Measurements from ENCODE around the gene ESPL1.

ESPL1 gene

DNA sequence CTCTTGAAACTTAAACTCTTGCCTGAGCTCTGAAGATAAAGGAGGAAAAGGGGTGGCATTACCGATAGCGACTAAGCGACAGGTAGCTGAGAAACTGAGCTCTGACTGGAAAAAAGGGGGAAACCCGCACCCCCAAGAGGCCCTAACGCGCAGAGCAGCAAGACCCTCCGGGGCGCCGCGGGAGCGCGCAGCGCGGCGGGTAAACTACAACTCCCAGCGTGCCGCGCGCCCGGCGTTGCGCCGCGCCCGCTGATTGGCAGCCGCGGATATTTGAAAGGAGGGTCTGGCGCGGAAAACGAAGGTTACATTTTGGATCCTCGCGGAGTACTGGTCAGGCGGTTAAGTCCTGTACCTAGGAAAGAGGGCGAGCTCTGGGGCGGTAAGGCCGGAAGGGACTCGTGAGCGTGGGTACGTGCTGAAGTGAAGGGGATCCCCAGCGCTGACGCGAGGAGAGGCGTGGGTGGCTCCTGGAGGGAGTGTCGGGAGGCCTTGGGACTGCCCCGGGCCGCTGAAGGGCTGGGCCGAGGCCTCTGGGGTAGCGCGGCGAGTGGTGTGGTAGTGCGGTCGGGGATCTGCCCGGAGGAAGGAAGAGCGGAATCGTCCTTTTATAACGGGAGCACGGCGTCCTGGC is at the start of gene ESPL1:
ESPL1 (plus strand) TSS at position 301 of the 631 bp plus-strand sequence. CDS start 468 bp downstream, outside the sequence.
- DNase-seq: peak; percentile 54 to 81

DNA sequence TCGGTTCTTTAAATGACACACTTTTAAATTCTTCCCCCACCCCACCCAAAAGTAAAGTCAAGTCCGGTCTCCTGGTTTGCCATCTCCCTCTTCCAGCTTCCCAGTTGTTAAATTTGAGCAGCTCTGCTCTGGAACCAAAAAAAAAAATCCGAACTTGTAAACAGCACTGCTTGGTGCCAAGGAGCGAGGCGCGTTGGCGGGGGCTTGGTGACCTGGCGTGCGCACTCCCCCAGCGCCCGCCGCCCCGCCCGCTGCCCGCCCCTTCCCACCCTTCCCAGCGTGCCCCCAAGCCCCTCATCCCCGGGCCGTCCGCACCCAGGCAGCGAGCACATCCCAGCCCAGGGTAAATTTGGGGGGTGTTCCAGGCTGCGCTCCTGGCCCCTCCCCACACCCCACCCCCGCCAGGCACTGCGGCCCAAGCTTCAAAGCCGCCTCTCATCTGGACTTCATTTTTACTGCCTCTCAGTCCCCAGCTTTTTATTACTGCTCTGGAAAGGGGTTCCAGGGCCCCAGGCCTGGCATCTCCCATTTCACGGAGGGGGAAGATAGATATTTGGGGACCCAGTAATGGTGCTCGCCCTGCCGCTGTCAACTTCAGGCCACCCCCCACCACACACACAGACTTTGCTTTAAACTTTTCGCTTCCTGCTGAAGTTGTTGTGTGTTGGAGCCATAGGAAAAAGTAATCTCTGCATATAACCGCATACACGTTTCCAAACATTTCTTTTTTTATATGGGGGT is 49.4 kb upstream of the ESPL1 start:
- no peak for DNase-seq

DNA sequence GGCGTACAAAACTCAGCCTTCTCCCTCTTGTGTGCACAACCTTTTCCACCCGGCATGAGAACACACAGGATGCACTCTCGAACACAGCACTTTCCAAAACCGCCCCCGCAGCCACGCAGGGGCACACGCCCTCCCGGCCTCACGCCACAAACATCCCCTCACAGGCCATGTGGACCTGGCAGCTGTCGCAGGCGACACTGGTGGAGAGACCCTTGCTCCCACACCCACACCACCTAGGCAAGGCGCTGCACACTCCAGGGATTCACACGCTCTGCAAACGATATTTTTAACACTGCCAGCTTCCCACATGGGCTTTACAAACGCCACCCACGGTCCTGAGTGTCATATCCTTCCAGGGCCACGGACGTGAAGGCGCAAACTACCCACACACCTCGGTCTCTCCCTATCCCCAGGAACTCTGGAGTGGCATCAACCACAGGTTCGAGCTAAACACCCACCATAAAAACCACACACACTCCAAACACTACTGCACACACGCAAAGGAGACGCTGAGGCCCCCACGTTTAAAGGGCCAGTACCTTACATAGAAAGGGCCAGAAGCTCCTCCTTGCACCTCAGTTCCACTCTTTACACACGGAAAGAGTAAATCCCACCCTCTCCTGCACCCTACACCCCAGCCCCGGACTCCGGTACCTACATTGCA is 48.7 kb upstream of the ESPL1 start:
- no peak for DNase-seq

DNA sequence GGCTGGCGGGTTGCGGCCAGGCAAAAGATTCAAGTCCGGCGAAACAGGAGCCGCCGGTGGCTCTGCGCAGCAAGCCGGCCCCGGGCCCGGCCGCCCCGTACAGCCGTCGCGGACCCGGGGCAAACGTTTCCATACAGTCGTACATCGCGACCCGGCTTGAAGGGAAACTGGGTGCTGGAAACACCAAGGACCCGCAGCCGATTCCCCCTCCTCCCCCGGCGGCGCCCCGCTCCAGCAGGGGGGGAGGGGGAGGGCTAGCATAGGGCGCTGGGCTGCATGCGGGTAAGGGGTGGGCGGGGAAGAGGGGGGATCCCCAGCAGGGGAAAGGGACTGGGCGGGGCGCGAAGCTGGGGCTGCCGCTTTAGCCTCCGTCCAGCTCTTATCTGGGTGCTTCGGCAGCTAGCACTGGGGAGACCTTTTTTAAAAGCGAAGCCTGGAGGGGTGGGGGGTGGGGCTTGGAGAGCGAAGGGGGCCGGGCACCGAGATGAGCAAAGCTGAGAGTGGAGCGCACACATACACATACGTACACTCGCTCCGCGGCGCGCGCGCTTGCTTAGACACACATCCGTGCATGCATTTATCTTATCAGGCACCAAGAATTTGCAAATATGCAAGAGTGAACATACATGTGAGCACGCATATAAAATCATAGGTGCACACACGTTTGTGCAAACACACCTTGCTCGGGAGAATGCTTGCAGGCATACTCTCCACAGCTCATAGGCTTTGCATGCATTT is 48.0 kb upstream of the ESPL1 start:
- DNase-seq: peak; percentile 24 to 25

DNA sequence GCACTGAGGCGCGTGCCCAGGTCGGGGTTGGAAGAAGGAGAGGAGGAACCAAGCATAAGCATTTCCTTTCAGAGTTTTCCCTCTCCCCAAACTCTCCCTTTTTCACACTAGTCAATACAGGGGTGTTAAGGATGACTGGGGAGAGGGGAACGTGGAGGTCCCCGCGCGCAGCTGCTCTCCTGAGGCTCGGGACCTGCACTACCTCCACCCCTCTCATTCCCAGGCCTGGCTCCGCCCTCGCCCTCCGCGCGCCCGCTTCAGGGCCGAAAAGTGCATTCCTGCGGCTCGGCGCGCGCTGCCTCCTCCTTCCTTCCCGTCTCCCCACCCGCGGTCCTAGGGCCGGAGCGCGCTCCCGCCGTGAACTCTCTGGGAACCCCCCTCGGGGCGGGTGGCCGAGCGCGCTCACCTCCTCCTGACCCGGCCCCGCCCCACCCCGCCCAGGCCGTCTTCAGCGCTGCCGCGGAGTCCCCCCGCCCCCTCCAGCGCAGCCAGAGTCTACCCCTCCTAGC is 47.4 kb upstream of the ESPL1 start:
- DNase-seq: peak; percentile 65 to 72

DNA sequence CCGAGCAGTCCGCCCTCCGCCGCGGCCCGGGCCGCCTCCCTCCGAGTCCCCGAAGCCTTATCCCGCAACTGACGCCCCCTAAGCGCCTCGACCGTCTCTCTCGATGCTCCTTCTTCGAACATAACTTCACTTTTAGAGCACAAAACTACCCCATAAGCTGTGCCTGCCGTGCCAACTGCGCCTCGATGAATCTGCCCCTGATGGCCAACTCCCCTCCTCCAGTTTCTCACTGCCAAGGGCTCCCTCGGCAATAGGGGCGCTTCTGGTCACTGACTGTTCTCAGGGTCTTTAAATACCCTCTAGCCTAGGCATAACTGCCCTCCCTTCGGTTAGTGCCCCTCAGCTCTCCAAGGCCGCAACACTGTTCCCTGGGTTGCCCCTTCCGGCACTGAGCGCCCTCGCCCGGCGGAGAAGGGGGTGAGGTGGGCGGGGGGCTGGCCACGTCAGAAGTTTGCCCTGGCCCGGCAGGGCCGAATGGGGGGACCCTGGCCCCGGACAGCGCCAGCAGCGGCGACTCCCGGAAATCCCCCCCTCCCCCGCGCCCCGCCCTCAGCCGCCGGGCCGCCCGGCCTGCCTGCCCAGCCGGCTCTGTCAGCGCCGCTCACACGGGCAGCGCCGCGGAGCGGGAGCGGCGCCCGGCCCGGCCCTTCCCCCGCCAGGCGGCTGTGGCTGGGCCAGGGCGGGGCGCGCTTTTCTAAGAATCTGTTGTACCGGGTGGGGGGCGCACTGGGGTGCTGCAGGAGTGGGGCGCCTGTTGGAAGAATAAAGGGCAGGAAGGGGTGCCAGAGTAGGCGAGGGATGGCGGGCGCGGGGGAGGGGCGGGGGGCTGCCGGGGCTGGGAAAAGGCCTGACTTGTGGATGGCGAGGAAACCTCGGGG is 46.7 kb upstream of the ESPL1 start:
- DNase-seq: peak; percentile 75 to 78

DNA sequence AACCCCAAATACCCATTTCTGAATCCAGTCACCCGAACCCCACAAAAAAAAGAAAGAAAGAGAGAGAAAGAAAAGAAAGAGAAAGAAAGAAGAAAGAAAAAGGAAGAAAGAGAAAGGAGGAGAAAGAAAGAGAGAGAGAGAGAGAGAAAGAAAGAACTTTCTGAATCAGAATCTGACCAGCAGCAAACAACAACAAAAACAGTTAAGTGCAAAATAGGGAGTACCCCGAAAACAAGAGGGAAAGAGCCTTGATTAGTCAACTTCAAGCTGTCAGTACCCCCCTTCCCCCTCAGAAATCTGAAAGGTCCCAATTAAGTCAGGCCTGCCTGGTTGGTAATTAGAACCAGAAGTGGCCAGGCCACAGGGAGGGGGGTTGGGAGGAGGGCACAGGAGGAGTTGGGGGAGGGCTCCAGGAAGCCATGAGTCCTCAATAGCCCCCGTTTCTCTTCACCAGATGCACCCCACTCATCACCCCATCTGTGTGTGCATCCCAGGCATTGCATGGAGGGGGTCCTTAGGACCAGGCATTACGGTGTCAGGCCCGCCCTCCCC is 45.9 kb upstream of the ESPL1 start:
- DNase-seq: no peak

DNA sequence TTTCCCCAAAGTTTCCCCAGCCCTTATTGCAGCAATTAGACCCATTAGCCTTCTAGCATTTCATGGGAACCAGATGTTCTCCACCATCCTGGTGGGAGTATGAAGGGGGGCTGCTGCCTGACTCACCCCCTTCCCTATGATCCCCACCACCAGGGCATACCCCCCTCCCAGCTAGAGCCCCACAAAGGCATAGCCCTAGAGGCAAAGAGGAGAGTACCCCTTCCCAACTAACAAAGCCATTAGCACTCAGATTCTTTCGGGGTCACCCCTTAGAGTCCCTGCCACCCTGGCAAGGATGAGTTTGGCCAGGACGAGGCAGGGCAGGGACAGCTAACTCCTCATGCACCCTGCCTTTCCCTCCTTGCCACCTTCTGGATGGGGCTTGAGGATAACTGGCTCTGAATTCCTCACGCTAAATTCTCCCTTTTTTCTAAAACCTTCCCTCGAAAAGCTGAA is 45.3 kb upstream of the ESPL1 start:
- no peak for DNase-seq

DNA sequence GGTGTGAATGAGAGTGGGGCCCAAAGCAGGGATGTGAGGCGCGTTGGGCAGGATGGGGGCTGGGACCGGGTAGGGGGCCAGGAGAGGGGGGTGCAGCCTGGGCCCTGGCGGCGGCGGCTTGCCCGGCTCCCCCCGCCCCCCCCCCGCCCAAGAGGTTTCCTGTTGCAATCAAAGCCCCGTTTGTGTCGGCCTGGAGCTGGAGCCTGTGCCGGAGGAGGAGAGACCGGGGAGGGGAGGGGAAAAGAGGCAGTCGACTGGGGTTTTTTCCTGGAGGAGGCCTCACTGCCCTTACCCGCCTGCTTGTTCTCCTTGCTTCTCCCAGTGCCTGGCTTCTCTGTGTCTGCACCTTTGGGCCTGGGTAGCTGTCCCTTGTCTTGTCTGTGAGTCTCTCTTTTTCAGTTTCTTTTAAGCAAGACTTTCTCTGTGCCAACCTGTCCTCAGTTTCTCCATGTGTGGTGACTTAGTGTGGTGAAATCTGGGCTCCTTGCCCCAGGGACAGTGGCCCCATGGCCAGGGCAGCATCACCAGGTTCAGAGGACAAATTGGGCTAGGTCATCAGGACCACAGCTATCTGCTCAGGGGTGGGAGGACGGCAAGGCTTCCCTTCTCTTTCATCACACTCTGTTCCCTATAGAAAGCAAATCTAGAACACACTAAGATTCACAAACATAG is 44.6 kb upstream of the ESPL1 start:
- no peak for DNase-seq

DNA sequence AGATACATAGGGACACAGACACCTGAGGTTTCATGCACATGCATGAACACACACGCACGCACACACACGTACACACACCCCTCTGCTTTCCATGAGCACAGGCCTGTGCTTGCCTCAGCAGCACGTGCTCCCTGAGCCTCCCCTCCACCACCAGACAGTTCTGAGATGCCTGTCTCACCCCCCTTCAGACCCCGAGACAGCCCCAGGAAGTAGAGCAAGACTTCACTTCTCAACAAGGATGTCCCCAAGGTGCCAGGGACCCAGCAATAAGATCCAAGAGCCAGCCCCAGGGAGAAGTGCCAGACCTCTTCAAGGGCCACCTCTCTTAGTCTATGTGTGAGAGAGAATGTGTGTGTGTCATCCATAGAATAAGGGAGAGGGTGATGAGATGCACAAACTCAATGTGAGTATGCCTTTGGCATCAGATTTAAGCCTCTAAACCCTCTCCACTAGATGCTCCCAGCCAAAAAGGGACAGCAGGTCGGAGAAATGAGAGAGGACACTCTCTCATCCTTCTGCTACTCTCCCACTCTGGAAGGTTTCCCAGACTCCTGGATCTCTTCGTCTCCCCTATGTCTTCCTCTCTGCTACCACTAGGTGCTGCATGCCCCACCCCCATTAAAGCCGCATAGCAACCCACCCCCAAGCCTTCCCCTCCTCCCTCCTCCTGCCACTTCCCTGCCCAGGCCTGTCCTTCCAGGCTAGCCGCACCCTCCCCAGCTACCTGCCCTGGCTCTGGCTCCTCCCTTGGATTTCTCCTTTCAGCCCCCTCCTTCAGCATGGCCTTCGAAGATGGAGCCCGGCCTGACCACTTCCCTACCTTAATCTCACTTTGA is 43.8 kb upstream of the ESPL1 start:
- DNase-seq: no peak

DNA sequence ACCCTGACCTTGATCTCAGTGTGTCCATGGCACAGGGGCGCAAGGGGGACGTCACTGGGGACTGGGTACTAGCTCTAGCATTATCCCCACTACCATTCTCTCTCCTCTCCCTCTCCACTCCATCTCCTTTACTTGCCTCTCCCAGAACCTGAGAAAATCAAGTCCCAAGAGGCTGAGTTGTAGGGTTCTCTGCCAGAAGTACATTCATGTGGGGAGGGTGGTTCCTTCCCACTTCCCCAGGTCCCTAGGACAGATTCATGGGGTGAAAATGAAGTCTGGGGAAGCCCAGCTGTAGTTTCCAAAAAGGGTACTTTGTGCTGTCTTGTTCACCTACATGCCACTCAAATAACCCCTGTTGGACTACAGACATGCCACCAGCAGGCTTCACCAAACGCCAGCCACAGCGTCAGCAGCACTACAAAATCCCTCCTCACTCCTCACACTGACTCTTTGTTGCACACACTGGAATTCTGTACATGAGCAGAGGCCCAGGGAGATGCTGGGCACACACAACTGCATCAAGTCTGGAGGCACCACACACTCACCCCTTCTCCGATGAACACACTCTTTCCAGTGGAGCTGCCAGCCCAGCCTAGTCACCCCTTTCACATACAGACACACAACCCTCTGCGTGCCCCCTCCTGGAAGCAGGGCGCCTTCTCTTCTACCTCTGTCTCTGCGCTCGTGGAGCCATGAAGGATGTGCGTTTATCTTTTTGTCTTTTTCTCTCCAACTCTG is 43.0 kb upstream of the ESPL1 start:
- DNase-seq: no peak

DNA sequence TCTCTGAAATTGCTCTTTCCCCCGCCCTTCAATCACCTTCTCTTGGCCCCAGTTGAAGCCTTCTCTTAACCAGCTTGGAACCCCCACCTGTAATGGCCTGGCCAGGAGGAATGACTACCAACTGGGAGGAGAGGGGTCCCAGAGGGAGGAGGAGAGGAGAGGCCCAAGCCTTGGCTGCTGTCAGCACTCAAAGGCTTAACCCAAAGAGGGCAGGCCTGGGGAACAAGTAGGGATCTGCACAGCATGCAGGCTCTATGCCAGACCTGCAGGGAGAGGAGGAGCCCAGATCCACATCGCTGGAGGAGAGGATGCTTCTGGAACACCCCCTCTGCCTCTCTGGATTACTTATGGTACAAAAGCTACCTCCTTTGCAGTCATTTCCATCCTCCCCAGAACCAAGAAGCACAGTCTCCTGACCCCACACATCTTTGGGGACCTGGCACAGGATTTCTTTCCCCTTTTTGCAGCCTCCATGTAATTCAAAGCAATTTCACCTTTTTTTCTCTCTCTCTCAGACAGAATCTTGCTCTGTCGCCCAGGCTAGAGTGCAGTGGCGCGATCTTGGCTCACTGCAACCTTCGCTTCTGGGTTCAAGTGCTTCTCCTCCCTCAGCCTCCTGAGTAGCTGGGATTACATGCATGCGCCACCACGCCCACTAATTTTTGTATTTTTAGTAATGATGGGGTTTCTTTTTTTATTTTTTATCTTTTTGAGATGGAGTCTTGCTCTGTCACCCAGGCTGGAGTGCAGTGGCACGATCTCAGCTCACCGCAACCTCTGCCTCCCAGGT is 42.3 kb upstream of the ESPL1 start:
- no peak for DNase-seq

DNA sequence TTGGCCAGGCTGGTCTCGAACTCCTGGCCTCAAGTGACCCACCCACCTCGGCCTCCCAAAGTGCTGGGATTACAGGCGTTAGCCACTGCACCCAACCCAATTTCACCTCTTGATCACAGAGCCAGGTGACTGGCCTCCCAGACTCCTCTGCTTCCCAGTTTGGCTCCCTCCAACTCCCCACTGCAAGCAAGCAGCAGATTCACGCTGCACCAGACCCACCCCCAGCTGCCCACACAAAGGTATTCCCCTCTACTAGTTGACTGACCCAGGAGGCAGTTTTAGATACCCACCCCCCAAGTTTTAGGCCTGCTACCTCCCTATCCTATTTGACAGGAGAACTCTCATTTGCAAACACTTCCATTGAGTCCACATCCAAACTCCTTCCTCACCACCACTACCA is 41.3 kb upstream of the ESPL1 start:
- no peak for DNase-seq

DNA sequence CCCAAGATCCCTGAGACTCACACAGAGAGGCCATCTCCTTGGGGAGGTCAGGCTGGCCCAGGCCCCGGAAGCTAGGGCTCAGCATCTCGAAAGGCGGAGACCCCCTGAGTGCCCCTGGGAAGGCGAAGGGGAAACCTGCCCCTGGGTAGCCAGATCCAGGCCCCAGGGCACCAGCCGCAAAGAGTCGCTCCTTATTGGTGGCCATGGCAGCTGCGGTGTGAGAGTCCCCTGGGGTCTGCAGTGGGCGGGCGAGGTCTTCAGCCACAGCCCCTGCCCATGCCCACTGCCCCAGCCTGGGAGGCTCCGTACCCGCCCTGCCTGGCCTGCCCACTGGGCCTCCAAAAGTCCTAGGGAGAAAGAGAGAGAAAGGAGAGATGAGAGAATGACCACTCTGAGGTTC is 40.8 kb upstream of the ESPL1 start:
- DNase-seq: no peak

DNA sequence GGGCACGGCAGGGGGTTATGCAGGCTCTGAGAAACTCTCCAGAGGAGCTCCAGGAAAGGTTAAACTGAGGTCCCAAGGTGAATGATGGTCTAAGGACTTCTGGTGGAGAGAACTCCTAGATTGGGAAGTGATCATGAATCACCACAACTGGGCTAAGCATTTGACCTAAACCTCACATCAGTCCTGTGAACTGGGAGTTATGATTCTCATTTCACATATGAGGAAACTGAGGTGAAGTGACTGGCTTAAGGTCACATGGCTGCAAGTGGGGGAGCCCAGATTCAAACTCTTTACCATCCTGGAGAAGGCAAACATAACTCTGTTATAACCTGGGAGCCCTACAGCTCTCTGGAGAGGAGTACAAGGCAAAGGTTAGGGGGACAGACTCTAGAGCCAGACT is 40.3 kb upstream of the ESPL1 start:
- DNase-seq: no peak

DNA sequence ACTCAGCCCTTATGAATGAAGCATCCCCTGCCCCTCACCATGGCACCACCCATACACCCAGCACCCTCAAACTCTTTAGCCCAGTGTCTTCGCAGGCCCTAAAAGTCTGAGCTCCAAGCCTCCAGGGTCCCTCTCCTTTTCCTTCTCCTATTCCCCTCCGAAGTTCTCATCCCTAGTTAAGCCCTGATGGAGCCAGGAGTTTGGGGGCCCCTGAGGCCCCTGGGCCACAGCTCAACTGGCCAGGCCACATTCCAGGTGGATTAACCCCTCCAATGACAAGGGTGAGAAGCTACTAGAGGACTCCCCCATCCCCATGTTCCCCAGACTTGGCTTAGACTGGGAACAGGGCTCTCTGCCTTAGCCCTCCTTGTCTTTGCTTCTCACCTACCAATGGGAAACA is 38.6 kb upstream of the ESPL1 start:
- DNase-seq: no peak

DNA sequence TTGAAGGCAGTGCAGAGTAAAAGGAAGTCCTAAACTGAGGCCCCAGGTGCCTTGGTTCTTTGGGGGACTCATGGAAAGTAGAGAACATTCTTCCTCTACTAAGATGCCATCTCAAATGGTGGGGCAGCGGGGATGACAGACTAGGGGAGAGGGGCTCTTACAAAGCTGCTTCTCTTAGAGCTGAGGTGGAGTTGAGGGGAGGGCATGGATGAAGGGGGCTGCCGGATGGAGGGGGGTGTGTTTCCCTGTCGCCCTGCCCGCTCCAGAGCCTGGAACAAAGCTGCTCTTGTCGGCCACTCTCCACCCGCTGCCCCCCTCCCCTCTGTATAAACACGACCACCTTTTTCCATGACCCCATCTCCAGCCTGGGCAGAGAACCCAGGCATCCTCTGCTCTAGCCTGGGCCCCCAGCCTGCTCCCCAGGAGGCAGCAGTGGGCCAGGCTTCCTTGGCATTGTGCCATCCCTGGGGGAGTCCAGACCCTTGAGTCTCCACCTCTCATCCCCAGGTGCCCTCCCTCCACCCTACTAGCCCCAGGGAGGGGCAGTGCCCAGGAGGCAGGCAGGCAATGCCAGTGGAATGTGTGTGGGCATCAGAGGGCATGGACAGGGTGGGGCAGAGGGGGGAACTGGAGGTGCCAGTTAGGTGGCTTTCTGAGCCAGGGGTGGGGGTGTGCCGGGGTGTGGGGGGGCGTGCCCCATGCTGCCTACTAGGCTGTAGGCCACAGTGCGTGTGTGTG is 37.8 kb upstream of the ESPL1 start:
- DNase-seq: no peak

DNA sequence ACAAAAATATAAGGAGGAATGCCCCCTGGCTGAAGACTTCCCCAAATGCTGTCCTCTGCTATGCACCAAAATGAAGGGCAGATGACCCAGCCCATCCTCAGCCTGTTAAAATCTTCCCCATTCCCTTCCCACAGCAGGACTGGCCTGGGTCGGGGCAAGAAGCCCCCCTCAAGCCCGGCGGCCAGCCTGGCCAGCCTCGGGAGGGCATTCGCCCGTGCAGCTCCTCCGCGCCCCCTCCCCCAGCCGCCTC is 36.5 kb upstream of the ESPL1 start:
- no peak for DNase-seq

Data from NCI-H1930 (cell line).